OCI-LY1 (cell line): ENCODE results near the gene CDH4.

ENCODE experiments used
- H2AFZ ChIP-seq: fragments of 200-600 bp; sonication (generic), shearing (Covaris generic); 2 replicates; pipeline ENCODE4 v1.6.0; 2014; ENCODE audit warnings: antibody characterized with exemption, mild to moderate bottlenecking, low read length
- H3F3A ChIP-seq: fragments of 200-600 bp; sonication (generic), shearing (Covaris generic); 2 replicates; pipeline ENCODE4 v1.6.0; 2014; ENCODE audit warnings: mild to moderate bottlenecking, antibody characterized with exemption, low read length, moderate library complexity; ENCODE audit not compliant: insufficient read depth
- H3K27ac ChIP-seq: fragments of 200-600 bp; sonication (generic); 2 replicates; pipeline ENCODE4 v1.5.1; 2014; ENCODE audit warnings: low read length, mixed run types, mild to moderate bottlenecking, low read depth; ENCODE audit not compliant: poor library complexity, severe bottlenecking
- H3K27me3 ChIP-seq: fragments of 200-600 bp; sonication (generic); 2 replicates; pipeline ENCODE4 v1.6.0; 2014; ENCODE audit warnings: antibody characterized with exemption, mild to moderate bottlenecking, low read length, moderate library complexity; ENCODE audit not compliant: insufficient read depth
- H3K36me3 ChIP-seq: fragments of 200-600 bp; sonication (generic); 2 replicates; pipeline ENCODE4 v1.6.1; 2014; ENCODE audit warnings: mild to moderate bottlenecking, antibody characterized with exemption, low read length, moderate library complexity, mixed read lengths; ENCODE audit not compliant: insufficient read depth
- H3K4me1 ChIP-seq: fragments of 200-600 bp; sonication (generic); 2 replicates; pipeline ENCODE4 v1.5.1; 2014; ENCODE audit warnings: mild to moderate bottlenecking, low read length, moderate library complexity; ENCODE audit not compliant: insufficient read depth, severe bottlenecking
- H3K4me2 ChIP-seq: fragments of 200-600 bp; sonication (generic), shearing (Covaris generic); 2 replicates; pipeline ENCODE4 v1.6.1; 2014; ENCODE audit warnings: low read length
- H3K4me3 ChIP-seq: fragments of 200-600 bp; sonication (generic); 2 replicates; pipeline ENCODE4 v1.5.1; 2014; ENCODE audit warnings: low read length, low read depth, mild to moderate bottlenecking, mixed read lengths; ENCODE audit not compliant: poor library complexity, severe bottlenecking
- H3K79me2 ChIP-seq: fragments of 200-600 bp; shearing (Covaris generic); 2 replicates; pipeline ENCODE4 v1.6.1; 2016; ENCODE audit warnings: mixed run types, low read length, mixed read lengths; ENCODE audit not compliant: insufficient read depth
- H3K9ac ChIP-seq: fragments of 200-600 bp; sonication (generic), shearing (Covaris generic); 2 replicates; pipeline ENCODE4 v1.6.1; 2014; ENCODE audit warnings: mild to moderate bottlenecking, low read length, mixed read lengths
- H3K9me2 ChIP-seq: fragments of 200-600 bp; sonication (generic), shearing (Covaris generic); 2 replicates; pipeline ENCODE4 v1.6.1; 2014; ENCODE audit warnings: low read depth, mild to moderate bottlenecking, low read length, mixed read lengths
- H3K9me3 ChIP-seq: fragments of 200-600 bp; shearing (Covaris generic); 2 replicates; pipeline ENCODE4 v1.6.1; 2014; ENCODE audit warnings: low read length, mixed read lengths
- H4K20me1 ChIP-seq: fragments of 200-600 bp; sonication (generic), shearing (Covaris generic); 2 replicates; pipeline ENCODE4 v1.6.0; 2016; ENCODE audit warnings: mild to moderate bottlenecking, low read length; ENCODE audit not compliant: insufficient read depth
- EZH2 ChIP-seq: fragments of 200-600 bp; sonication (generic), shearing (Covaris generic); IDR thresholded peaks from 2 replicates; pipeline ENCODE4 v1.8.0; 2017; ENCODE audit warnings: borderline replicate concordance, mixed run types, mild to moderate bottlenecking, antibody characterized with exemption, low read length, moderate library complexity, mixed read lengths
- TF ChIP-seq, protein P1 (sequence below): fragments of 200-600 bp; sonication (generic), shearing (Covaris generic); IDR thresholded peaks from 2 replicates; pipeline ENCODE4 v1.5.1; 2017; ENCODE audit warnings: mild to moderate bottlenecking, antibody characterized with exemption, low read length, moderate library complexity, mixed read lengths

CDH4 gene

DNA sequence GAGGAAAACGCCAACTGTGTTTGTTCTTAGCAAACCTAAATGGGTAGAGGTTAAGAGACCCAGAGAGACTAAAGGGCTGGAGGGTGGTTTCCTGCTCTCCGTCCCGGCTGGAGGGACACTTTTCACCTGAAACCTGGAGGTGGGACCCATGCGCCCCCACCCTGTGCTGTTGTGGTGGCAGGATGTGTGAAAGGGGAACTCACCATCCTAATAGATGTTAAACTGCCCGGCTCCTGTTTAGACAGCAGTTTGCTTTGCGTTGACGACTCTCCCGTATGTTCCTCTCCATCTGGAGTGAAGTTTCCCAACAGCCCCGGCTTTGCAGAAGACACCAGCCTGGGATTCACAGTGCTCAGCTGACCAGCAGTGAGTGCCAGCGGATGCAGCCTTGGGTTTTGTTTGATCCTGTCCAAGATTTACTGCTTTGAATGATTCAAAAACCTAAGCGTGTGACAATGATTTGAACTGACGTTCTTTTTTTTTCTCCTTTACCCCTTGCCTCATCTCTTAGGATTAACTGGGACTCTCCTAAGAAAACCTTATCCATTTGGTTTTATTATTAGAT is 66.0 kb downstream of the CDH4 start:
- H3K9me2 ChIP-seq: no peaks in the 10 kb centered on the region
- no peak overlapping the region for H3K27ac ChIP-seq
- TF ChIP-seq, protein P1, sequence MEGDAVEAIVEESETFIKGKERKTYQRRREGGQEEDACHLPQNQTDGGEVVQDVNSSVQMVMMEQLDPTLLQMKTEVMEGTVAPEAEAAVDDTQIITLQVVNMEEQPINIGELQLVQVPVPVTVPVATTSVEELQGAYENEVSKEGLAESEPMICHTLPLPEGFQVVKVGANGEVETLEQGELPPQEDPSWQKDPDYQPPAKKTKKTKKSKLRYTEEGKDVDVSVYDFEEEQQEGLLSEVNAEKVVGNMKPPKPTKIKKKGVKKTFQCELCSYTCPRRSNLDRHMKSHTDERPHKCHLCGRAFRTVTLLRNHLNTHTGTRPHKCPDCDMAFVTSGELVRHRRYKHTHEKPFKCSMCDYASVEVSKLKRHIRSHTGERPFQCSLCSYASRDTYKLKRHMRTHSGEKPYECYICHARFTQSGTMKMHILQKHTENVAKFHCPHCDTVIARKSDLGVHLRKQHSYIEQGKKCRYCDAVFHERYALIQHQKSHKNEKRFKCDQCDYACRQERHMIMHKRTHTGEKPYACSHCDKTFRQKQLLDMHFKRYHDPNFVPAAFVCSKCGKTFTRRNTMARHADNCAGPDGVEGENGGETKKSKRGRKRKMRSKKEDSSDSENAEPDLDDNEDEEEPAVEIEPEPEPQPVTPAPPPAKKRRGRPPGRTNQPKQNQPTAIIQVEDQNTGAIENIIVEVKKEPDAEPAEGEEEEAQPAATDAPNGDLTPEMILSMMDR: no peak
- no peak for TF ChIP-seq EZH2
- no peaks in the 10 kb centered on the region for H3K79me2 ChIP-seq
- H3K4me3 ChIP-seq: no peak overlapping the region
- no peak overlapping the region for H3K9ac ChIP-seq
- H3F3A ChIP-seq: no peaks in the 10 kb centered on the region
- H3K9me3 ChIP-seq: no peaks in the 10 kb centered on the region
- H2AFZ ChIP-seq: no peak overlapping the region
- no peak overlapping the region for H3K4me2 ChIP-seq
- no peaks in the 10 kb centered on the region for H3K36me3 ChIP-seq
- no peaks in the 10 kb centered on the region for H3K4me1 ChIP-seq
- no peaks in the 10 kb centered on the region for H3K27me3 ChIP-seq
- no peaks in the 10 kb centered on the region for H4K20me1 ChIP-seq

DNA sequence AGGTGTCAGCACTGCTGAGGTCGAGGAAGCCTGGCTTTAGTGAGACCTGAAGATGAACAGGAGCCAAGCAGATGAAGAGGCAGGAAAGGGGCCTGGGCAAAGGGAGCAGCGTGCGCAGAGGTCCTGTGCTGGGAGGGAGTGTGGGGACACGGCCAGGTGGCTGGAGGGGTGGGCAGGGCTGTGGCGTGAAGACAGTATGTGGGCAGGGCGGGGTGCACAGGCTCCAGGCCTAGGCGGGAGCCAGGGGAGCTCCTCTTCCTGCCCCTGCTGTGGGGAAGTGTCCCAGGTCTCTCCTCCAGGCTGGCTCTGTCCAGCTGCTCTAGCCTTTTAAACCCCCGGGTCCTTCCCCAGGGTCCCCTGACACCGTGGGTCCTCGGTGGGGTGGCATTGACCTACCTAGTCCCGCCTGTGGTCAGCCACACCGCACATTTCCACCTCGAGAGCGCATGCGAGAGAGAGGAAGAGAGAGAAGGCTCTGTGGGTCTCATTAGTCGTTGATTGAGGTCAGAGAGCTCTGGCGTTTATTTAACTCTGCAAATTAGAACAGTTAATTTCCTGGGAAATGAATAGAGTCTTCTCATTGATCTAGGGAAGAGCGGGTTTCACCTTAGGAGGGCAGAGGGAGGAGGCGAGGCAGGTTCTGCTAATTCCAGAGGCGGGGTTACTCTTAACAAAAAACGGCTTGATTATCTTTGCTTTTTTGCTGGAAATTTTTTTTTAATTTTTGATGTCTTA is 68.8 kb downstream of the CDH4 start:
- no peaks in the 10 kb centered on the region for H3K79me2 ChIP-seq
- H3K9ac ChIP-seq: no peak overlapping the region
- H3F3A ChIP-seq: no peaks in the 10 kb centered on the region
- H3K4me2 ChIP-seq: no peak overlapping the region
- no peaks in the 10 kb centered on the region for H3K4me1 ChIP-seq
- no peaks in the 10 kb centered on the region for H3K36me3 ChIP-seq
- H3K4me3 ChIP-seq: no peak overlapping the region
- no peaks in the 10 kb centered on the region for H3K9me3 ChIP-seq
- H3K27ac ChIP-seq: no peak overlapping the region
- H3K9me2 ChIP-seq: no peaks in the 10 kb centered on the region
- no peak overlapping the region for H2AFZ ChIP-seq
- H4K20me1 ChIP-seq: no peaks in the 10 kb centered on the region
- no peaks in the 10 kb centered on the region for H3K27me3 ChIP-seq
- TF ChIP-seq, protein P1: no peak
- no peak for TF ChIP-seq EZH2

DNA sequence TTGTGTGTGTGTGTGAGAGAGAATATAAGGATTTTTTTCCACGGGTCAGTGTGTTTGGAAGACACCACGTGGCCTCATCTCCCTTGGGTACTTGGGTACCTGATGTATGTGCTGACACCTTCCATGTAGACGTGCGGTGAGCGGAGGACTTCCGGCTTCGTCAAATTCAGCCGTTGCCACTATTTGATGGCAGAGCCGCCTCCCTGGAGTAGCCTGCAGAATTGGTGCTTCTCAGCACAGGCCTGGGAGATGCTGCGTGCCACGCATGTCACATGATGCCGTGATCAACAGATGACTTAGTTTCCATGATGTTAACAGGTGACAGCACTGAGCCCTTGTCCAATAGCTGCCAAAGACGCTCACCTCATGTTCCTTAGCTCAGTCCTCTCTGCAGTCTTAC is 69.4 kb downstream of the CDH4 start:
- no peak overlapping the region for H3K27ac ChIP-seq
- H3K9me3 ChIP-seq: no peaks in the 10 kb centered on the region
- H3K4me3 ChIP-seq: no peak overlapping the region
- H3K27me3 ChIP-seq: no peaks in the 10 kb centered on the region
- no peak overlapping the region for H3K4me2 ChIP-seq
- no peaks in the 10 kb centered on the region for H3K9me2 ChIP-seq
- TF ChIP-seq, protein P1: no peak
- TF ChIP-seq EZH2: no peak
- H4K20me1 ChIP-seq: no peaks in the 10 kb centered on the region
- no peaks in the 10 kb centered on the region for H3K79me2 ChIP-seq
- H3K4me1 ChIP-seq: no peaks in the 10 kb centered on the region
- no peaks in the 10 kb centered on the region for H3F3A ChIP-seq
- H2AFZ ChIP-seq: no peak overlapping the region
- H3K36me3 ChIP-seq: no peaks in the 10 kb centered on the region
- no peak overlapping the region for H3K9ac ChIP-seq
